ENCODE measurements around the gene TET2. TPM values are rescaled to one million over a fixed set of nuclear protein-coding genes. Genes with fewer than 3 reads are reported as not detected.

TET2 gene
- total RNA-seq, 1 experiment from 2014 or later = 7.0 TPM

DNA sequence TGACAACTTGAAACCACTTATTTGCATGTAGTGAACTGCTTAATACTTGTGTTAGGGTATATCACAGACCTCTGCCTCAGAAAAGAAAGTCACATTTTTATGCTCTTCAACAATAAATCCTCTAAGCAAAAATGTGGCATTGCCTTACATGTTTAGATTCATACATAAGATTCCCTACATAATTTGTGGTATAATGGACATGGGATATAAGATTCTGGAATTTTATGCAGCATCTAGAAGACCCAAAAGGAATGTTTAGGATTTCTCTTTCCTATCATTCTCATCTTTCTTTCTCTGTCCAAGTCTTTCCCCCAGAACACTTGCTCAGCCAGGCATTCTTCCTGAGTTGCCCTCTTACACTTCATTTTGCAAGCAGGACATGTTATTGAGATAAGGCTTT is 37.7 kb upstream of the TET2 start:
- no peak for ATAC-seq
- no peaks in the 10 kb centered on the region for H3K27me3 ChIP-seq (ENCODE audit: control insufficient read depth, insufficient read depth, low read length)
- CTCF ChIA-PET = no interaction called here
- intact Hi-C loops (cut with micrococcal nuclease; ENCODE audit: unreplicated experiment) (no loop called here), in situ Hi-C loops (cut with HindIII; ENCODE audit: low pct_unique_long_range_greater_than_20kb, low sequenced_read_pairs) (no loop called here)
- TF ChIP-seq POLR2AphosphoS5 (IDR thresholded peaks at IDR 0.05; ENCODE audit: low read depth, low read length) (no peak), SIN3A (IDR thresholded peaks at IDR 0.05; ENCODE audit: borderline replicate concordance, insufficient read depth, low read depth, low read length) (no peak), TCF7L2 (IDR thresholded peaks at IDR 0.05; ENCODE audit: low read depth, low read length) (no peak)
- TF ChIP-seq, protein P1, sequence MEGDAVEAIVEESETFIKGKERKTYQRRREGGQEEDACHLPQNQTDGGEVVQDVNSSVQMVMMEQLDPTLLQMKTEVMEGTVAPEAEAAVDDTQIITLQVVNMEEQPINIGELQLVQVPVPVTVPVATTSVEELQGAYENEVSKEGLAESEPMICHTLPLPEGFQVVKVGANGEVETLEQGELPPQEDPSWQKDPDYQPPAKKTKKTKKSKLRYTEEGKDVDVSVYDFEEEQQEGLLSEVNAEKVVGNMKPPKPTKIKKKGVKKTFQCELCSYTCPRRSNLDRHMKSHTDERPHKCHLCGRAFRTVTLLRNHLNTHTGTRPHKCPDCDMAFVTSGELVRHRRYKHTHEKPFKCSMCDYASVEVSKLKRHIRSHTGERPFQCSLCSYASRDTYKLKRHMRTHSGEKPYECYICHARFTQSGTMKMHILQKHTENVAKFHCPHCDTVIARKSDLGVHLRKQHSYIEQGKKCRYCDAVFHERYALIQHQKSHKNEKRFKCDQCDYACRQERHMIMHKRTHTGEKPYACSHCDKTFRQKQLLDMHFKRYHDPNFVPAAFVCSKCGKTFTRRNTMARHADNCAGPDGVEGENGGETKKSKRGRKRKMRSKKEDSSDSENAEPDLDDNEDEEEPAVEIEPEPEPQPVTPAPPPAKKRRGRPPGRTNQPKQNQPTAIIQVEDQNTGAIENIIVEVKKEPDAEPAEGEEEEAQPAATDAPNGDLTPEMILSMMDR (IDR thresholded peaks at IDR 0.05) = no peak
- TF ChIP-seq, protein P2, sequence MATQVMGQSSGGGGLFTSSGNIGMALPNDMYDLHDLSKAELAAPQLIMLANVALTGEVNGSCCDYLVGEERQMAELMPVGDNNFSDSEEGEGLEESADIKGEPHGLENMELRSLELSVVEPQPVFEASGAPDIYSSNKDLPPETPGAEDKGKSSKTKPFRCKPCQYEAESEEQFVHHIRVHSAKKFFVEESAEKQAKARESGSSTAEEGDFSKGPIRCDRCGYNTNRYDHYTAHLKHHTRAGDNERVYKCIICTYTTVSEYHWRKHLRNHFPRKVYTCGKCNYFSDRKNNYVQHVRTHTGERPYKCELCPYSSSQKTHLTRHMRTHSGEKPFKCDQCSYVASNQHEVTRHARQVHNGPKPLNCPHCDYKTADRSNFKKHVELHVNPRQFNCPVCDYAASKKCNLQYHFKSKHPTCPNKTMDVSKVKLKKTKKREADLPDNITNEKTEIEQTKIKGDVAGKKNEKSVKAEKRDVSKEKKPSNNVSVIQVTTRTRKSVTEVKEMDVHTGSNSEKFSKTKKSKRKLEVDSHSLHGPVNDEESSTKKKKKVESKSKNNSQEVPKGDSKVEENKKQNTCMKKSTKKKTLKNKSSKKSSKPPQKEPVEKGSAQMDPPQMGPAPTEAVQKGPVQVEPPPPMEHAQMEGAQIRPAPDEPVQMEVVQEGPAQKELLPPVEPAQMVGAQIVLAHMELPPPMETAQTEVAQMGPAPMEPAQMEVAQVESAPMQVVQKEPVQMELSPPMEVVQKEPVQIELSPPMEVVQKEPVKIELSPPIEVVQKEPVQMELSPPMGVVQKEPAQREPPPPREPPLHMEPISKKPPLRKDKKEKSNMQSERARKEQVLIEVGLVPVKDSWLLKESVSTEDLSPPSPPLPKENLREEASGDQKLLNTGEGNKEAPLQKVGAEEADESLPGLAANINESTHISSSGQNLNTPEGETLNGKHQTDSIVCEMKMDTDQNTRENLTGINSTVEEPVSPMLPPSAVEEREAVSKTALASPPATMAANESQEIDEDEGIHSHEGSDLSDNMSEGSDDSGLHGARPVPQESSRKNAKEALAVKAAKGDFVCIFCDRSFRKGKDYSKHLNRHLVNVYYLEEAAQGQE (IDR thresholded peaks at IDR 0.05; ENCODE audit: insufficient read depth in 1 of 2, low read depth in 2 of 2, low read length in 1 of 2) = no peak
- POLR2A ChIA-PET = no interaction called here
- H3K9me3 ChIP-seq (ENCODE audit: control insufficient read depth, insufficient read depth, low read depth, low read length) = no peaks in the 10 kb centered on the region
- no peak for DNase-seq (ENCODE audit: low read depth, low spot score)
- H3K4me1 ChIP-seq (ENCODE audit: control insufficient read depth, insufficient read depth, low read length) = no peaks in the 10 kb centered on the region
- BruUV-seq (replicated peaks) = no TSS peak
- H3K36me3 ChIP-seq (ENCODE audit: control insufficient read depth, insufficient read depth, low read length) = no peaks in the 10 kb centered on the region
- no peak overlapping the region for H3K4me3 ChIP-seq (ENCODE audit: low read depth in 2 of 2, low read length in 2 of 2)
- no peak overlapping the region for H3K27ac ChIP-seq (ENCODE audit: low read length)

DNA sequence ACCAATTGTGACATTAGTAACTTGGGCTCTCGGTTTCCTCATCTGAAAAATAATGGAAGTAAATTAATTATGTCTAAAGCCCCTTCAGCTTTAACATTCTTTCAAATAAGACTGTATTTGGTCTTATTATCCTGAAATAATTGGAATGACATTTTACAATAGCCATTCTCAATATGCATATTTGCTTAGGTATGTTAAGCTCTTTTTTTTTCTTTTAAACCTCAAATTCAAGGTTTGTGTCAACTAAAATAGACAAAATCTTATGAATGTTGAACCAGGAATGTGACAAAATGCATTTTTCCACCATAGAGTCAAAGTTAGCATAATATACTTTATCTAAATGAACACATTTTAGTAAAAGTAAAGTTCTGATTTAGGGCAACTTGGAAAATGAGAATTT is 34.4 kb upstream of the TET2 start:
- ATAC-seq (no peak), DNase-seq (ENCODE audit: low read depth, low spot score) (no peak)
- Histone ChIP-seq H3K9me3 (ENCODE audit: control insufficient read depth, insufficient read depth, low read depth, low read length) (no peaks in the 10 kb centered on the region), H3K27me3 (ENCODE audit: control insufficient read depth, insufficient read depth, low read length) (no peaks in the 10 kb centered on the region), H3K4me3 (ENCODE audit: low read depth in 2 of 2, low read length in 2 of 2) (no peak overlapping the region), H3K27ac (ENCODE audit: low read length) (no peak overlapping the region), H3K4me1 (ENCODE audit: control insufficient read depth, insufficient read depth, low read length) (no peaks in the 10 kb centered on the region), H3K36me3 (ENCODE audit: control insufficient read depth, insufficient read depth, low read length) (no peaks in the 10 kb centered on the region)
- CTCF ChIA-PET = no interaction called here
- TF ChIP-seq POLR2AphosphoS5 (IDR thresholded peaks at IDR 0.05; ENCODE audit: low read depth, low read length) = no peak
- no peak for TF ChIP-seq TCF7L2 (IDR thresholded peaks at IDR 0.05; ENCODE audit: low read depth, low read length)
- TF ChIP-seq, protein P1 (IDR thresholded peaks at IDR 0.05) = no peak
- no peak for TF ChIP-seq SIN3A (IDR thresholded peaks at IDR 0.05; ENCODE audit: borderline replicate concordance, insufficient read depth, low read depth, low read length)
- TF ChIP-seq, protein P2 (IDR thresholded peaks at IDR 0.05; ENCODE audit: insufficient read depth in 1 of 2, low read depth in 2 of 2, low read length in 1 of 2) = no peak
- in situ Hi-C loops (cut with HindIII; ENCODE audit: low pct_unique_long_range_greater_than_20kb, low sequenced_read_pairs) = no loop called here
- POLR2A ChIA-PET = no interaction called here
- no TSS peak for BruUV-seq (replicated peaks)
- intact Hi-C loops (cut with micrococcal nuclease; ENCODE audit: unreplicated experiment) = no loop called here

All from Panc1 (cell line).